Urinary bladder (tissue), 4 donors: Measurements from ENCODE around the gene STON2. TPM values are rescaled to one million over a fixed set of nuclear protein-coding genes. Genes with fewer than 3 reads are reported as not detected.

Source experiments
- DNase-seq: peaks from one replicate; pipeline ENCODE4 v3.0.0-alpha.2; 2015; ENCODE audit errors: extremely low spot score
- H3K27ac ChIP-seq: one replicate; pipeline ENCODE4 v1.5.1; 2013; ENCODE audit warnings: low read depth, mild to moderate bottlenecking, moderate library complexity
- H3K36me3 ChIP-seq: one replicate; pipeline ENCODE4 v1.6.1; 2013; ENCODE audit warnings: mild to moderate bottlenecking, moderate library complexity; ENCODE audit not compliant: insufficient read depth
- H3K4me1 ChIP-seq: one replicate; pipeline ENCODE4 v1.6.1; 2013; ENCODE audit warnings: mild to moderate bottlenecking, moderate library complexity; ENCODE audit not compliant: insufficient read depth
- H3K4me3 ChIP-seq: one replicate; pipeline ENCODE4 v1.5.1; 2013; ENCODE audit warnings: low read depth, low read length
- WGBS: extraction: QIAGEN DNeasy Blood & Tissue Kit; methylation state at CpG from one replicate; pipeline ENCODE4 v1.1.7; 2013; 5-methylcytosine and 5-hydroxymethylcytosine counted together
- polyA plus RNA-seq: library from polyadenylated mRNA; stranded (reverse); fragments of 200-250 nt; gene quantifications from one replicate; pipeline ENCODE4 v1.2.3, GENCODE V29; 2013
- total RNA-seq: library from RNA; depleted of rRNA; stranded (reverse); fragments of >200 nt; gene quantifications from one replicate; pipeline ENCODE4 v1.2.3, GENCODE V29; 2014
- donor health status: healthy with polysubstance abuse.
- donor health status: healthy.

The STON2 gene
- total and polyA plus RNA-seq, 2 donors = 2.0 to 53.5 TPM

- no peaks in the 10 kb centered on the region for H3K4me1 ChIP-seq
- no peak for DNase-seq
Observed at GRCh38 chr14:81305065-81305464, 95.1 kb downstream of the STON2 start.

GRCh38 chr14:81303258-81303935 is 96.7 kb downstream of the STON2 start:
- peak; percentile 45 for DNase-seq
- Histone ChIP-seq H3K36me3 (no peaks in the 10 kb centered on the region), H3K27ac (peak overlapping the region; percentile 75), H3K4me3 (no peak overlapping the region), H3K4me1 (no peaks in the 10 kb centered on the region)
- 75% methylated on average over 5 of the region's 5 CpGs for WGBS

More at GRCh38 chr14:81305065-81305464, 95.1 kb downstream of the STON2 start:
- 79% methylated on average over 4 of the region's 4 CpGs for WGBS
- no peaks in the 10 kb centered on the region for H3K36me3 ChIP-seq
- no peak overlapping the region for H3K4me3 ChIP-seq
- H3K27ac ChIP-seq = no peak overlapping the region

GRCh38 chr14:81302638-81303037 is 97.5 kb downstream of the STON2 start:
- WGBS = 89% methylated on average over 3 of the region's 3 CpGs
- Histone ChIP-seq H3K27ac (no peak overlapping the region), H3K36me3 (no peaks in the 10 kb centered on the region), H3K4me3 (no peak overlapping the region), H3K4me1 (no peaks in the 10 kb centered on the region)
- no peak for DNase-seq

GRCh38 chr14:81301813-81302212 is 98.3 kb downstream of the STON2 start:
- WGBS = 84% methylated on average over 1 of the region's 1 CpG
- no peak overlapping the region for H3K27ac ChIP-seq
- H3K4me1 ChIP-seq = no peaks in the 10 kb centered on the region
- no peak overlapping the region for H3K4me3 ChIP-seq
- DNase-seq = no peak
- H3K36me3 ChIP-seq = no peaks in the 10 kb centered on the region

GRCh38 chr14:81301371-81301770 is 98.8 kb downstream of the STON2 start:
- H3K4me3 ChIP-seq = no peak overlapping the region
- no peaks in the 10 kb centered on the region for H3K36me3 ChIP-seq
- no peak overlapping the region for H3K27ac ChIP-seq
- H3K4me1 ChIP-seq = no peaks in the 10 kb centered on the region
- 44% methylated on average over 1 of the region's 1 CpG for WGBS
- DNase-seq = no peak

GRCh38 chr14:81298911-81299310 is 101.2 kb downstream of the STON2 start:
- Histone ChIP-seq H3K36me3 (no peaks in the 10 kb centered on the region), H3K4me1 (no peaks in the 10 kb centered on the region), H3K4me3 (no peak overlapping the region), H3K27ac (no peak overlapping the region)
- DNase-seq = no peak
- 81% methylated on average over 2 of the region's 2 CpGs for WGBS

- Histone ChIP-seq H3K27ac (no peak overlapping the region), H3K4me3 (no peak overlapping the region), H3K36me3 (no peaks in the 10 kb centered on the region), H3K4me1 (no peaks in the 10 kb centered on the region)
- no peak for DNase-seq
- WGBS = 60% methylated on average over 2 of the region's 2 CpGs
Observed at GRCh38 chr14:81298122-81298521, 102.0 kb downstream of the STON2 start.

GRCh38 chr14:81295958-81296923 is 103.9 kb downstream of the STON2 start:
- no peaks in the 10 kb centered on the region for H3K36me3 ChIP-seq
- 58% methylated on average over 4 of the region's 4 CpGs for WGBS
- no peak for DNase-seq
- H3K4me3 ChIP-seq = no peak overlapping the region
- H3K27ac ChIP-seq = no peak overlapping the region
- no peaks in the 10 kb centered on the region for H3K4me1 ChIP-seq

- H3K4me1 ChIP-seq = no peaks in the 10 kb centered on the region
- H3K36me3 ChIP-seq = no peaks in the 10 kb centered on the region
- H3K4me3 ChIP-seq = no peak overlapping the region
- no peak for DNase-seq
- WGBS = 85% methylated on average over 6 of the region's 6 CpGs
- H3K27ac ChIP-seq = no peak overlapping the region
Observed at GRCh38 chr14:81289516-81289915, 110.6 kb downstream of the STON2 start.

GRCh38 chr14:81286574-81287370 is 113.4 kb downstream of the STON2 start:
- no peak for DNase-seq
- no peak overlapping the region for H3K27ac ChIP-seq
- WGBS = 40% methylated on average over 8 of the region's 8 CpGs
- no peaks in the 10 kb centered on the region for H3K36me3 ChIP-seq
- H3K4me3 ChIP-seq = no peak overlapping the region
- no peaks in the 10 kb centered on the region for H3K4me1 ChIP-seq

GRCh38 chr14:81285245-81285644 is 114.9 kb downstream of the STON2 start:
- WGBS = 82% methylated on average over 2 of the region's 2 CpGs

GRCh38 chr14:81281332-81281731 is 118.8 kb downstream of the STON2 start:
- H3K36me3 ChIP-seq = no peaks in the 10 kb centered on the region
- DNase-seq = no peak
- WGBS = 88% methylated on average over 1 of the region's 1 CpG
- H3K27ac ChIP-seq = no peak overlapping the region
- H3K4me3 ChIP-seq = no peak overlapping the region
- no peaks in the 10 kb centered on the region for H3K4me1 ChIP-seq

More at GRCh38 chr14:81285245-81285644, 114.9 kb downstream of the STON2 start:
- Histone ChIP-seq H3K27ac (no peak overlapping the region), H3K4me1 (no peaks in the 10 kb centered on the region), H3K4me3 (no peak overlapping the region), H3K36me3 (no peaks in the 10 kb centered on the region)
- no peak for DNase-seq

GRCh38 chr14:81280136-81280791 is 119.9 kb downstream of the STON2 start:
- H3K36me3 ChIP-seq = no peaks in the 10 kb centered on the region
- DNase-seq = no peak
- H3K27ac ChIP-seq = no peak overlapping the region
- H3K4me3 ChIP-seq = no peak overlapping the region
- WGBS = 91% methylated on average over 9 of the region's 9 CpGs
- H3K4me1 ChIP-seq = no peaks in the 10 kb centered on the region
